K562 (cell line): Measurements from ENCODE around the gene ARHGAP42. TPM values are rescaled to one million over a fixed set of nuclear protein-coding genes. Genes with fewer than 3 reads are reported as not detected.

Source experiments
- MEIS2 ChIP-seq: fragments of 450-650 bp; IDR thresholded peaks from 2 replicates; pipeline ENCODE4 v1.6.1; 2014; ENCODE audit warnings: mild to moderate bottlenecking; ENCODE audit not compliant: partially characterized antibody
- NFE2 ChIP-seq: IDR thresholded peaks from 2 replicates; pipeline ENCODE4 v1.6.1; 2014; ENCODE audit warnings: antibody characterized with exemption, low read depth
- SAP30 ChIP-seq: fragments of 200-600 bp; sonication (generic); IDR thresholded peaks from 2 replicates; pipeline ENCODE4 v1.6.1; 2012; ENCODE audit warnings: borderline replicate concordance, low read depth, mild to moderate bottlenecking, moderate library complexity, low read length, control low read depth, inconsistent platforms; ENCODE audit not compliant: insufficient read depth, poor library complexity, severe bottlenecking
- ZNF589 ChIP-seq: fragments of 200-800 bp; sonication (Bioruptor generic); IDR thresholded peaks from 2 replicates; pipeline ENCODE4 v1.6.1; 2016; ENCODE audit warnings: low read depth, missing genetic modification characterization, missing compliant biosample characterization
- ZNF699 ChIP-seq: fragments of 250-450 bp; sonication (Bioruptor Pico); IDR thresholded peaks from 2 replicates; pipeline ENCODE4 v1.8.0; 2021; ENCODE audit warnings: mild to moderate bottlenecking, moderate library complexity; ENCODE audit not compliant: insufficient replicate concordance
- polyA plus RNA-seq, 8 experiments: library from polyadenylated mRNA; depleted of rRNA in 4 of 8; stranded (reverse) in 5 of 8; unstranded in 3 of 8; fragments of >200 nt; fragmentation: Nextera tagmentation in 2 of 8; fragmentation: Illumina TruSeq in 1 of 8; extraction: Ambion mirVana in 2 of 8; extraction: Trizol in 1 of 8; gene quantifications; 2 replicates each; pipeline versions ENCODE4 v1.2.1 to v1.2.3, GENCODE V29; 2011 to 2014; ENCODE audit warnings: inconsistent platforms in 1 of 8, missing spikeins in 1 of 8
- total RNA-seq, 7 experiments: library from RNA; depleted of rRNA in 6 of 7; stranded (reverse); fragments of >200 nt in 6 of 7; fragmentation: Illumina TruSeq in 2 of 7; extraction: Trizol in 2 of 7; gene quantifications; 2 replicates each; pipeline versions ENCODE4 v1.2.1 to v1.2.3, GENCODE V29; 2011 to 2021; ENCODE audit warnings: low replicate concordance in 1 of 7
- TF ChIP-seq, protein P1 (sequence below): fragments of 150-350 bp; IDR thresholded peaks from 2 replicates; pipeline ENCODE4 v1.6.1; 2014; ENCODE audit warnings: low read depth, mild to moderate bottlenecking, low read length, borderline replicate concordance
- TF ChIP-seq, protein P2 (sequence below), 3 experiments: fragments of 200-800 bp in 1 of 3; fragments of 250-450 bp in 1 of 3; fragments of 450-650 bp in 1 of 3; sonication (Bioruptor Pico) in 1 of 3; sonication (Bioruptor generic) in 1 of 3; formaldehyde crosslinking in 1 of 3; IDR thresholded peaks; 2 replicates each; pipeline versions ENCODE4 v1.6.1 to v1.8.0; 2016 to 2022; ENCODE audit warnings: mild to moderate bottlenecking in 2 of 3, missing genetic modification characterization in 2 of 3, missing compliant biosample characterization in 1 of 3, moderate library complexity in 1 of 3
- TF ChIP-seq, protein P3 (sequence below): sonication (generic); formaldehyde crosslinking; IDR thresholded peaks from 2 replicates; pipeline ENCODE4 v1.8.0; 2022; ENCODE audit warnings: mild to moderate bottlenecking, missing genetic modification reagents

The ARHGAP42 gene
- total and polyA plus RNA-seq, 9 of the 15 experiments (the other 6 are each of a cell fraction or from before 2014, with no cell fraction given), result 0.95 to 6.1 (median 2.4) TPM

DNA sequence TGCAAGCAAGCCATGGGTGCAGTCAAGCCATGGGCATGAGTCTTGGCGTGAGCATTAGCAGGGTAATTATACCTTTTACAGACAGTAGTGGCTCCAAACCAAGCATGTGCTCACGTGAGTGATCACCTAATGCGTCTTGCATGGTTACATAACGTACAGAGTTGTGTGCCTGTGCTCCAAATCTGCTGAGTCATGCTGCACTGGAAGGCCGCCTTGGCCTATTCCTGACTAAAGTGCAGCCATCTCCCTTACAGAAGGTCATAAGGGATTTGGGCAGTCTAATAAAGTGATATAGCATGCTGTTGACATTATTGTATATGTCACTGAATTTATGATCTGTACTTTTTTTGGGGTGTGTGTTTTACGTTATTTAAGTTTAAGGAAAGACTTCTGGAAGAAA lies 102.4 kb downstream of the ARHGAP42 start (continued):
- no peak for TF ChIP-seq ZNF699 (CRISPR knock-in tag)
- TF ChIP-seq, protein P1, sequence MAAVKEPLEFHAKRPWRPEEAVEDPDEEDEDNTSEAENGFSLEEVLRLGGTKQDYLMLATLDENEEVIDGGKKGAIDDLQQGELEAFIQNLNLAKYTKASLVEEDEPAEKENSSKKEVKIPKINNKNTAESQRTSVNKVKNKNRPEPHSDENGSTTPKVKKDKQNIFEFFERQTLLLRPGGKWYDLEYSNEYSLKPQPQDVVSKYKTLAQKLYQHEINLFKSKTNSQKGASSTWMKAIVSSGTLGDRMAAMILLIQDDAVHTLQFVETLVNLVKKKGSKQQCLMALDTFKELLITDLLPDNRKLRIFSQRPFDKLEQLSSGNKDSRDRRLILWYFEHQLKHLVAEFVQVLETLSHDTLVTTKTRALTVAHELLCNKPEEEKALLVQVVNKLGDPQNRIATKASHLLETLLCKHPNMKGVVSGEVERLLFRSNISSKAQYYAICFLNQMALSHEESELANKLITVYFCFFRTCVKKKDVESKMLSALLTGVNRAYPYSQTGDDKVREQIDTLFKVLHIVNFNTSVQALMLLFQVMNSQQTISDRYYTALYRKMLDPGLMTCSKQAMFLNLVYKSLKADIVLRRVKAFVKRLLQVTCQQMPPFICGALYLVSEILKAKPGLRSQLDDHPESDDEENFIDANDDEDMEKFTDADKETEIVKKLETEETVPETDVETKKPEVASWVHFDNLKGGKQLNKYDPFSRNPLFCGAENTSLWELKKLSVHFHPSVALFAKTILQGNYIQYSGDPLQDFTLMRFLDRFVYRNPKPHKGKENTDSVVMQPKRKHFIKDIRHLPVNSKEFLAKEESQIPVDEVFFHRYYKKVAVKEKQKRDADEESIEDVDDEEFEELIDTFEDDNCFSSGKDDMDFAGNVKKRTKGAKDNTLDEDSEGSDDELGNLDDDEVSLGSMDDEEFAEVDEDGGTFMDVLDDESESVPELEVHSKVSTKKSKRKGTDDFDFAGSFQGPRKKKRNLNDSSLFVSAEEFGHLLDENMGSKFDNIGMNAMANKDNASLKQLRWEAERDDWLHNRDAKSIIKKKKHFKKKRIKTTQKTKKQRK, result no peak
- TF ChIP-seq ZNF589, result 0 out of 2 replicates have a peak, but pooled peaks have one; percentile 39
- TF ChIP-seq MEIS2, result no peak
- peak; percentile 96 for TF ChIP-seq NFE2
- TF ChIP-seq, protein P2, sequence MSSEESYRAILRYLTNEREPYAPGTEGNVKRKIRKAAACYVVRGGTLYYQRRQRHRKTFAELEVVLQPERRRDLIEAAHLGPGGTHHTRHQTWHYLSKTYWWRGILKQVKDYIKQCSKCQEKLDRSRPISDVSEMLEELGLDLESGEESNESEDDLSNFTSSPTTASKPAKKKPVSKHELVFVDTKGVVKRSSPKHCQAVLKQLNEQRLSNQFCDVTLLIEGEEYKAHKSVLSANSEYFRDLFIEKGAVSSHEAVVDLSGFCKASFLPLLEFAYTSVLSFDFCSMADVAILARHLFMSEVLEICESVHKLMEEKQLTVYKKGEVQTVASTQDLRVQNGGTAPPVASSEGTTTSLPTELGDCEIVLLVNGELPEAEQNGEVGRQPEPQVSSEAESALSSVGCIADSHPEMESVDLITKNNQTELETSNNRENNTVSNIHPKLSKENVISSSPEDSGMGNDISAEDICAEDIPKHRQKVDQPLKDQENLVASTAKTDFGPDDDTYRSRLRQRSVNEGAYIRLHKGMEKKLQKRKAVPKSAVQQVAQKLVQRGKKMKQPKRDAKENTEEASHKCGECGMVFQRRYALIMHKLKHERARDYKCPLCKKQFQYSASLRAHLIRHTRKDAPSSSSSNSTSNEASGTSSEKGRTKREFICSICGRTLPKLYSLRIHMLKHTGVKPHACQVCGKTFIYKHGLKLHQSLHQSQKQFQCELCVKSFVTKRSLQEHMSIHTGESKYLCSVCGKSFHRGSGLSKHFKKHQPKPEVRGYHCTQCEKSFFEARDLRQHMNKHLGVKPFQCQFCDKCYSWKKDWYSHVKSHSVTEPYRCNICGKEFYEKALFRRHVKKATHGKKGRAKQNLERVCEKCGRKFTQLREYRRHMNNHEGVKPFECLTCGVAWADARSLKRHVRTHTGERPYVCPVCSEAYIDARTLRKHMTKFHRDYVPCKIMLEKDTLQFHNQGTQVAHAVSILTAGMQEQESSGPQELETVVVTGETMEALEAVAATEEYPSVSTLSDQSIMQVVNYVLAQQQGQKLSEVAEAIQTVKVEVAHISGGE (CRISPR knock-in tag; IDR thresholded peaks at IDR 0.05), result peak in 1 of 3 experiments; percentile 35; a peak in 1 of 6 replicates
- no peak for TF ChIP-seq SAP30
- TF ChIP-seq, protein P3, sequence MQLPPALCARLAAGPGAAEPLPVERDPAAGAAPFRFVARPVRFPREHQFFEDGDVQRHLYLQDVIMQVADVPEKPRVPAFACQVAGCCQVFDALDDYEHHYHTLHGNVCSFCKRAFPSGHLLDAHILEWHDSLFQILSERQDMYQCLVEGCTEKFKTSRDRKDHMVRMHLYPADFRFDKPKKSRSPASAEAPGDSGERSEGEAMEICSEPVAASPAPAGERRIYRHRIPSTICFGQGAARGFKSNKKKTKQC (CRISPR knock-in tag), result no peak
